Measurements from ENCODE around the gene INO80B.
"Not testable (repeated sequence)": the region's sequence is repeated elsewhere in the genome, so short reads cannot be mapped to it uniquely, and the experiment has no call there.

The INO80B gene

GRCh38 chr2:74454654-74455511 lies at the start of gene INO80B:
Gene INO80B (plus strand): TSS chr2:74455087. CDS start chr2:74455117, 30 bp downstream.
- peak; percentile 94 for DNase-seq (ENCODE audit: low spot score)

- no peak for DNase-seq (ENCODE audit: low spot score)
These were observed 48.9 kb upstream of the INO80B start for GRCh38 chr2:74406035-74406434.

- DNase-seq (ENCODE audit: low spot score): no peak
These were observed 47.2 kb upstream of the INO80B start for GRCh38 chr2:74407682-74408081.

- no peak for DNase-seq (ENCODE audit: low spot score)
These were observed 41.7 kb upstream of the INO80B start for GRCh38 chr2:74413001-74413698.

GRCh38 chr2:74414441-74414840 lies 40.4 kb upstream of the INO80B start:
- DNase-seq (ENCODE audit: low spot score): no peak

- peak; percentile 73 for DNase-seq (ENCODE audit: low spot score)
These were observed 39.8 kb upstream of the INO80B start for GRCh38 chr2:74414881-74415761.

- DNase-seq (ENCODE audit: low spot score): no peak
These were observed 39.0 kb upstream of the INO80B start for GRCh38 chr2:74415762-74416395.

GRCh38 chr2:74416778-74417177 lies 38.1 kb upstream of the INO80B start:
- no peak for DNase-seq (ENCODE audit: low spot score)

- no peak for DNase-seq (ENCODE audit: low spot score)
These were observed 37.7 kb upstream of the INO80B start for GRCh38 chr2:74417197-74417596.

GRCh38 chr2:74417763-74418162 lies 37.1 kb upstream of the INO80B start:
- no peak for DNase-seq (ENCODE audit: low spot score)

GRCh38 chr2:74418312-74418711 lies 36.6 kb upstream of the INO80B start:
- DNase-seq (ENCODE audit: low spot score): no peak

- no peak for DNase-seq (ENCODE audit: low spot score)
These were observed 35.5 kb upstream of the INO80B start for GRCh38 chr2:74419345-74419744.

GRCh38 chr2:74420006-74420405 lies 34.9 kb upstream of the INO80B start:
- DNase-seq (ENCODE audit: low spot score): no peak

GRCh38 chr2:74420443-74421103 lies 34.3 kb upstream of the INO80B start:
- DNase-seq (ENCODE audit: low spot score): not testable (repeated sequence)

- peak; percentile 97 for DNase-seq (ENCODE audit: low spot score)
These were observed 33.5 kb upstream of the INO80B start, which contains the start of the genes C2orf81 and WDR54 for GRCh38 chr2:74421221-74421870. Gene C2orf81 (minus strand): TSS chr2:74421619. CDS start chr2:74421560, 59 bp downstream. Gene WDR54 (plus strand): TSS chr2:74421730. CDS start chr2:74422154, 424 bp downstream.

- no peak for DNase-seq (ENCODE audit: low spot score)
These were observed 31.4 kb upstream of the INO80B start for GRCh38 chr2:74423231-74424095.

GRCh38 chr2:74424139-74424992 lies 30.5 kb upstream of the INO80B start:
- no peak for DNase-seq (ENCODE audit: low spot score)

- no peak for DNase-seq (ENCODE audit: low spot score)
These were observed 29.9 kb upstream of the INO80B start for GRCh38 chr2:74424995-74425406.

Measured in AG08395 (cell line).